Liver (tissue), 9 donors: ENCODE data around the gene SDC1. TPM values are rescaled to one million over a fixed set of nuclear protein-coding genes. Genes with fewer than 3 reads are reported as not detected.

Experiments used
- DNase-seq: peaks from one replicate; pipeline ENCODE4 v3.0.0-alpha.2; 2017; ENCODE audit warnings: low spot score
- H3K27ac ChIP-seq, 2 donors: one replicate each; pipeline ENCODE4 v1.7.0; 2013; ENCODE audit warnings: inconsistent platforms in 2 of 2, low read length in 2 of 2, control low read depth in 1 of 2, low read depth in 1 of 2, mild to moderate bottlenecking in 1 of 2
- H3K27me3 ChIP-seq, 4 donors: one replicate each; pipeline versions ENCODE4 v1.6.1 to v1.7.0; 2013; ENCODE audit warnings: low read length in 3 of 4, inconsistent platforms in 1 of 4, mild to moderate bottlenecking in 1 of 4, moderate library complexity in 1 of 4; ENCODE audit not compliant: control insufficient read depth in 4 of 4, insufficient read depth in 4 of 4
- H3K36me3 ChIP-seq, 4 donors: one replicate each; pipeline versions ENCODE4 v1.6.1 to v1.7.0; 2013; ENCODE audit warnings: low read length in 3 of 4, mild to moderate bottlenecking in 3 of 4, low read depth in 1 of 4, moderate library complexity in 1 of 4; ENCODE audit not compliant: control insufficient read depth in 4 of 4, insufficient read depth in 3 of 4
- H3K4me1 ChIP-seq, 4 donors: one replicate each; pipeline versions ENCODE4 v1.6.1 to v1.7.0; 2013; ENCODE audit warnings: low read length in 3 of 4, mild to moderate bottlenecking in 3 of 4, moderate library complexity in 1 of 4; ENCODE audit not compliant: control insufficient read depth in 4 of 4, insufficient read depth in 4 of 4
- H3K4me3 ChIP-seq, 3 donors: one replicate each; pipeline versions ENCODE4 v1.6.1 to v1.7.0; 2013; ENCODE audit warnings: low read length in 3 of 3, control low read depth in 1 of 3, low read depth in 1 of 3, mild to moderate bottlenecking in 1 of 3
- H3K9ac ChIP-seq, 2 donors: one replicate each; pipeline ENCODE4 v1.7.0; 2013; ENCODE audit warnings: low read length in 2 of 2, mild to moderate bottlenecking in 2 of 2, moderate library complexity in 2 of 2, control low read depth in 1 of 2, low read depth in 1 of 2
- H3K9me3 ChIP-seq, 4 donors: one replicate each; pipeline versions ENCODE4 v1.6.1 to v1.7.0; 2013; ENCODE audit warnings: low read length in 3 of 4; ENCODE audit not compliant: control insufficient read depth in 4 of 4
- EGR1 ChIP-seq, 2 donors: IDR thresholded peaks; 2 replicates each; pipeline ENCODE4 v1.6.1; 2016 to 2018; ENCODE audit warnings: antibody characterized with exemption in 2 of 2, low read depth in 2 of 2
- FOXA1 ChIP-seq: IDR thresholded peaks from 2 replicates; pipeline ENCODE4 v1.6.1; 2016; ENCODE audit warnings: antibody characterized with exemption
- FOXA2 ChIP-seq: IDR thresholded peaks from 2 replicates; pipeline ENCODE4 v1.6.1; 2016; ENCODE audit warnings: antibody characterized with exemption
- HNF4A ChIP-seq, 2 donors: conservative IDR thresholded peaks; 2 replicates each; pipeline ENCODE4 v1.6.1; 2016; ENCODE audit warnings: antibody characterized with exemption in 2 of 2, mild to moderate bottlenecking in 2 of 2
- JUND ChIP-seq, 2 donors: IDR thresholded peaks; 2 replicates each; pipeline ENCODE4 v1.6.1; 2016; ENCODE audit warnings: antibody characterized with exemption in 2 of 2
- RAD21 ChIP-seq, 2 donors: IDR thresholded peaks; 2 replicates each; pipeline ENCODE4 v1.6.1; 2016; ENCODE audit warnings: antibody characterized with exemption in 2 of 2, mild to moderate bottlenecking in 2 of 2
- RXRA ChIP-seq, 2 donors: IDR thresholded peaks; 2 replicates each; pipeline ENCODE4 v1.6.1; 2017 to 2018; ENCODE audit warnings: antibody characterized with exemption in 2 of 2, mild to moderate bottlenecking in 1 of 2
- SP1 ChIP-seq: IDR thresholded peaks from 2 replicates; pipeline ENCODE4 v1.6.1; 2018; ENCODE audit warnings: antibody characterized with exemption, mild to moderate bottlenecking
- TAF1 ChIP-seq: conservative IDR thresholded peaks from 2 replicates; pipeline ENCODE4 v1.6.1; 2016; ENCODE audit warnings: antibody characterized with exemption, mild to moderate bottlenecking
- WGBS: extraction: QIAGEN DNeasy Blood & Tissue Kit; methylation state at CpG from one replicate; pipeline ENCODE4 v1.1.7; 2013; 5-methylcytosine and 5-hydroxymethylcytosine counted together
- polyA plus RNA-seq, 2 donors: library from polyadenylated mRNA; stranded (reverse) in 1 of 2; unstranded in 1 of 2; fragments of 200-250 nt in 1 of 2; fragments of >200 nt in 1 of 2; fragmentation: Nextera tagmentation in 1 of 2; extraction: Ambion mirVana in 1 of 2; gene quantifications; one replicate each; pipeline versions ENCODE4 v1.2.1 to v1.2.3, GENCODE V29; 2013 to 2015
- total RNA-seq, 2 donors: library from RNA; depleted of rRNA; stranded (reverse); fragments of >200 nt; gene quantifications; one replicate each; pipeline ENCODE4 v1.2.3, GENCODE V29; 2014
- donor health status: healthy.
- donor health status: healthy.
- donor health status: healthy.
- donor health status: healthy.
- donor health status: healthy.

SDC1 gene
- total and polyA plus RNA-seq, 4 donors = 99.6 to 363 (median 196) TPM

DNA sequence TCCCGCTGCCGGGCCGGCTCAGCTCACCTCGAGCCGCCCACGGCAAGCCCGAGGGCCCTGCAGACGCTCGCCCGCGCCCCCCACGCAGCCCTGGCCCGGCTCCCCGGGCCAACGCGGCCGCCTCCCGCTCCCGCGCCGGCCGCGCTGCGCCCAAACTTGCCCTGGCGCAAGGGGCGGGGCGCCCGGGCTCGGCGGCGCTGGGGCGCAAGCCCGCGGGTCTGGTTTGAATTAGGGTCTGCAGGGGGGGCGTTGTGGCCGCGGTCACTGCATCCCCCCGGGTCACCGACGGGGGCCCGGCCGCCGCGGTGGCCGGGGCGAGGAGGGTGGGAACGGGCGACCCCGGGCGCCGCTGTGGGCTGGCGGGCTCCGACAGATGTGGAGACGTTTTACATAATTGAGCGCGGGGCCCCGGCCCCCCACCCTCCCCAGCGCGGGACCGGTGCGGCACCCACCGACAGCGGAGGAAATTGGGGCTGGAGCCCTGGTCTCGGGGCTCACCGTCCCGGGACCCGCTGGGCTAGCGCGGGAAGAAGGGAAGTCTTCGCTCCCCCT is 690 bp downstream of the SDC1 start:
- Histone ChIP-seq H3K9me3 (no peaks in the 10 kb centered on the region), H3K4me1 (peaks cover 7 to 49% (median 38%) of the 10 kb centered on the region in 4 donors), H3K9ac (peak overlapping the region; percentile 13 to 96), H3K27ac (peak overlapping the region; percentile 94 to 98), H3K4me3 (peak overlapping the region; percentile 78 to 92 (median 83)), H3K36me3 (no peaks in the 10 kb centered on the region), H3K27me3 (no peaks in the 10 kb centered on the region)
- WGBS = under 1% methylated on average over 70 of the region's 70 CpGs
- DNase-seq = no peak
- TF ChIP-seq TAF1 = no peak
- TF ChIP-seq SP1 = no peak
- TF ChIP-seq FOXA1 = no peak
- TF ChIP-seq RAD21 (IDR thresholded peaks at IDR 0.05) = no peak

DNA sequence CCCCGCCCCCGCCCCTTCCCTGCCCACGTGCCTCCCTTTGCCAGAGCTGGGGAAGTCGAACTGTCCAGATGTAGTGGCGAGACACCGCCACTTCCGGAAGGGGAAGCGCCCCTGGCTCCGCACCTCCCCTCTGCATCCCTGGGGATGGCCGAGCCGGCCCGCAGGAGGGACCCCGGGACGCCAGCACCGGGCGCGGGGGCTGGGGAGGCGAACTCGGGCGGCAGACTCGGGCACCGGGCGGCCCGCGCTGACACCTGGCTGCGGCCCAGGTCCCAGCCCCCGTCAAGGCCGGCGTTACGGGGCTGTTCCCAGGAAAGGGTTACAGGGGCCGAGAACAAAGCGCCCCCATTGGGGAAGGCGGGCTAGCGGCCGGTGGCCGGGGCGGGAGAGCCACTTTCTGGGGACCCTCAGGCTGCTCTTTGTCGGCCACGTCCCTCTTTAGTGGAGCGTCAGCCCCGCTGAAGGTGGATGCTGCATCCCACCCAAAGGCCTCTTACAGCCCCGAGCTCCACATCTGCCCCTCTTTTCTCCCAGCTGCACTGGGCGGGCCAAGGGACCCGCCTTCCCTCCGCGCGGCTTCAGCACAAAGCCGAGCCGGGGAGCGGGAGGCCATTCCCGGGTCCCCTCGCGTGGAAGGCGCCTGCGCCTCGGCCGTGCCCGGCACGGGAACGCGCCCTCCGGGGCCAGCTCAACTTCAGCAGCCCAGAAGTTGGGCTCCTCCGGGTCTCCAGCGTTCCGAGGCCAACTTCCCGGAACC is 1.3 kb downstream of the SDC1 start:
- H3K27ac ChIP-seq = peak overlapping the region; percentile 94 to 98
- peak overlapping the region; percentile 90 to 96 for H3K9ac ChIP-seq
- H3K36me3 ChIP-seq = no peaks in the 10 kb centered on the region
- DNase-seq = no peak
- peaks cover 7 to 55% (median 45%) of the 10 kb centered on the region in 4 donors for H3K4me1 ChIP-seq
- under 1% methylated on average over 66 of the region's 66 CpGs for WGBS
- H3K9me3 ChIP-seq = no peaks in the 10 kb centered on the region
- H3K4me3 ChIP-seq = peak overlapping the region; percentile 78 to 92 (median 83)
- TF ChIP-seq FOXA2 = no peak
- peak in 1 of 2 donors; percentile 14 for TF ChIP-seq RXRA (IDR thresholded peaks at IDR 0.05)
- H3K27me3 ChIP-seq = no peaks in the 10 kb centered on the region

DNA sequence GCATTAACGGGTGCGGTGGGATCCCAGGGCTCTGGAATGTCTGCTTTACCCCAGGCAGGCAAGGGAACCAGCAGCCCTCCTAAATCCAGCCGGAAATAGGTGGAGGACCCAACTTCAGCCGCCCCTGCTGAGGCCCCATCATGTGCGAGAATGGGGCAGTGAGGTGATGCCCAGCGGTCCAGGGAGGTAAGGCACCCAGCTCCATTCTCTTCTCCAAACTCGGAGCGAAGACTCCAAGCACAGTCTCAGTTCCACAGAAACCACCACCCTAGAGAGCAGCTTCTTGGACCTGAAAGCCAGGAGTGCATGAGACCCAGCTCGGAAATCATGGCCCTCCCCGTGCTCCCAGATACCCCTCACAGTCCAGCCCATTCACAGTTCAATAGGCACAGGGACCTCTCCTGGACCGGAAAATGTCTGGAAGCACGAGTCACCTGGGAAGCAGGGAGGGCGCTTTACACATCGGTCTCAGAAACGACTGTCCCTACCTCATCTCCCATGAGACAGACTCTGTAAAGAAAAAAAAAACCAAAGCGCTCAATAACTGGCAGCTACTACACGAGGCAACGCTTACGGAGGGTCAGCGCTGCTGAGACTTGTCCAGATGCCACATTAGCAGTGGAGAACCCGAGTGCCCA is 2.0 kb downstream of the SDC1 start:
- H3K27me3 ChIP-seq = no peaks in the 10 kb centered on the region
- peaks cover 7 to 62% (median 52%) of the 10 kb centered on the region in 4 donors for H3K4me1 ChIP-seq
- H3K36me3 ChIP-seq = no peaks in the 10 kb centered on the region
- DNase-seq = no peak
- TF ChIP-seq JUND (IDR thresholded peaks at IDR 0.05) (no peak), FOXA2 (no peak), HNF4A (conservative IDR thresholded peaks at IDR 0.05) (peak in 1 of 2 donors; percentile 20), EGR1 (IDR thresholded peaks at IDR 0.05; ENCODE audit: low read depth in 2 of 2) (peak in 1 of 2 donors; percentile 57)
- H3K9ac ChIP-seq = peak overlapping the region; percentile 90 to 96
- peak overlapping the region; percentile 94 to 98 for H3K27ac ChIP-seq
- peak overlapping the region; percentile 45 to 92 (median 83) for H3K4me3 ChIP-seq
- no peaks in the 10 kb centered on the region for H3K9me3 ChIP-seq
- 22% methylated on average over 21 of the region's 21 CpGs for WGBS

DNA sequence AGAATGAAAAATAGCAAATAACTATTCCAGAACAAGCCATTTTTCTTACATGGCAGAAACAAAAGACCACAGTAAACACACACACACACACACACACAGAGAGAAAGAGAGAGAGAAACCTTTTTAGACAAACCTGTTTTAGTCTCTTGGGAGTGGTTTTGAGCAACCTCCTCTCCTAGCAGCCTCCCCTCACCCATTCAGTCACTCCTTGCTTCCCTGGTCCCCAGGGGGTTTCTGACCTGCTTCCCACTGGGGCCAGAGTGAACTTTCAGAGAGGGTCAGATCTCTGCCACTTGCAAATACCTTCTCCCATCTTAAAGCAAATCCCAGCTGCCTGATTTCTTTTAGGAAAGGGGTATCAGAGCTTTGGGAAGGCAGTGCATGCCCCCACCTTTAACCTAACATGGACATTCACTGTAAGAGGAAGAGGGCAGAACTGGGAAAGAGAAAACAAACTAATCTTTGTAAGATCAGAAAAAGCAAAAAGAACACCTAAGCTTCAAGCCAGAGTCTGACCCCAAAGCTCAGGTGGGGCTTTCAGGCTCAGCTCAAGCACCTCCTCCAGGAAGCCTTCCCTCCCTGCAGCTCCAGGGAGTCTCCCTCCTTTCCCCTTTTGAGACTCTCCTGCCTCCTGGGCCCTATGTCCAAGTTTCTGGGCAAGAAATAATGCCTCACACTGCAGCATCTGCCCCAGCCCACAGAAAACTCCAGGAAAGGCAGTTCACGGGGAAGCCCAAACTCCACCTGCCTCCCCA is 2.7 kb downstream of the SDC1 start:
- H3K4me1 ChIP-seq = peaks cover 7 to 68% (median 55%) of the 10 kb centered on the region in 4 donors
- peak overlapping the region; percentile 19 to 92 (median 83) for H3K4me3 ChIP-seq
- H3K27ac ChIP-seq = peak overlapping the region; percentile 94 to 98

More for the DNA sequence above, 2.7 kb downstream of the SDC1 start:
- Histone ChIP-seq H3K36me3 (no peaks in the 10 kb centered on the region), H3K9me3 (no peaks in the 10 kb centered on the region), H3K27me3 (no peaks in the 10 kb centered on the region), H3K9ac (peak overlapping the region; percentile 90 to 96)
- DNase-seq = no peak
- WGBS = 42% methylated on average over 1 of the region's 1 CpG
- TF ChIP-seq RAD21 (IDR thresholded peaks at IDR 0.05) = no peak
- no peak for TF ChIP-seq FOXA1
- TF ChIP-seq SP1 = no peak
- TF ChIP-seq HNF4A (conservative IDR thresholded peaks at IDR 0.05) = no peak
